H1 (cell line): ENCODE results near the gene USP36. TPM values are rescaled to one million over a fixed set of nuclear protein-coding genes. Genes with fewer than 3 reads are reported as not detected.

Experiments used
- NANOG ChIP-seq: IDR thresholded peaks from 2 replicates; pipeline ENCODE4 v1.6.1; 2011; ENCODE audit warnings: low read length, low read depth, mild to moderate bottlenecking, inconsistent platforms; ENCODE audit not compliant: insufficient read depth, poor library complexity, severe bottlenecking
- RBBP5 ChIP-seq: IDR thresholded peaks from 2 replicates; pipeline ENCODE4 v1.7.1; 2012; ENCODE audit warnings: low read depth, mild to moderate bottlenecking, inconsistent platforms, low read length, moderate library complexity, borderline replicate concordance
- polyA plus RNA-seq, 7 experiments: library from polyadenylated mRNA; depleted of rRNA in 3 of 7; stranded (reverse) in 5 of 7; unstranded in 2 of 7; fragments of >200 nt in 5 of 7; fragments of 200-250 nt in 2 of 7; gene quantifications; 1 replicate in 5 of 7; 2 replicates in 1 of 7; 4 replicates in 1 of 7; pipeline versions ENCODE4 v1.2.1 to v1.2.3, GENCODE V29; 2011 to 2013; ENCODE audit warnings: missing spikeins in 2 of 7, mixed read lengths in 2 of 7
- total RNA-seq: library from RNA; stranded (reverse); fragmentation: NEBNext Ultra II Directional; extraction: Animal tissue kit (Norgen Biotek cat#: 25700); gene quantifications from 2 replicates; pipeline ENCODE4 v1.2.1, GENCODE V29; 2021

The USP36 gene
- total and polyA plus RNA-seq, 2 of the 8 experiments (the other 6 are each of a cell fraction or from before 2014, with no cell fraction given): 40.7 to 67.7 TPM

DNA sequence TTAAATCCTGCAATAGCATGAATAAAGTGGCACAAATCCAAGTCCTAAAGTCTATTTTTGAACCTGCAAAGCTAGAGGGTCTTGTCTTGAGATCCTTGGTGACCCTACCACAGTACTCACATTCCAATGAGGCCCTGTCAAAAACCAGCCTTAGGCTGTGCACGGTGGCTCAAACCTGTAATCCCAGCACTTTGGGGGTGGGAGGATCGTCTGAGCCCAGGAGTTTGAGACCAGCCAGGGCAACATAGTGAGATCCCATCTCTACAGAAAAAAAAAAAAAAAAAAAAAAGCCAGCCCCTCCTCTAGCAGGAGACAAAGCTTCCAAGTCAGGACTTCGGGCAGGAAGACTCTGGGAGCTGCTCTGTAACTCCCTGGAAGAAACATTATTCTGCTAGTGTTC lies 74.8 kb downstream of the USP36 start (continued):
- TF ChIP-seq RBBP5 (no peak), NANOG (no peak)
